Measurements from ENCODE around the gene MAP4.

- TF ChIP-seq, protein P1, sequence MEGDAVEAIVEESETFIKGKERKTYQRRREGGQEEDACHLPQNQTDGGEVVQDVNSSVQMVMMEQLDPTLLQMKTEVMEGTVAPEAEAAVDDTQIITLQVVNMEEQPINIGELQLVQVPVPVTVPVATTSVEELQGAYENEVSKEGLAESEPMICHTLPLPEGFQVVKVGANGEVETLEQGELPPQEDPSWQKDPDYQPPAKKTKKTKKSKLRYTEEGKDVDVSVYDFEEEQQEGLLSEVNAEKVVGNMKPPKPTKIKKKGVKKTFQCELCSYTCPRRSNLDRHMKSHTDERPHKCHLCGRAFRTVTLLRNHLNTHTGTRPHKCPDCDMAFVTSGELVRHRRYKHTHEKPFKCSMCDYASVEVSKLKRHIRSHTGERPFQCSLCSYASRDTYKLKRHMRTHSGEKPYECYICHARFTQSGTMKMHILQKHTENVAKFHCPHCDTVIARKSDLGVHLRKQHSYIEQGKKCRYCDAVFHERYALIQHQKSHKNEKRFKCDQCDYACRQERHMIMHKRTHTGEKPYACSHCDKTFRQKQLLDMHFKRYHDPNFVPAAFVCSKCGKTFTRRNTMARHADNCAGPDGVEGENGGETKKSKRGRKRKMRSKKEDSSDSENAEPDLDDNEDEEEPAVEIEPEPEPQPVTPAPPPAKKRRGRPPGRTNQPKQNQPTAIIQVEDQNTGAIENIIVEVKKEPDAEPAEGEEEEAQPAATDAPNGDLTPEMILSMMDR (IDR thresholded peaks at IDR 0.05; ENCODE audit: insufficient read depth, low read depth, low read length) = no peak
- no peak for TF ChIP-seq EZH2 (IDR thresholded peaks at IDR 0.05; ENCODE audit: insufficient read depth, low read length)
Observed at GRCh38 chr3:47961036-47961435, 55.2 kb downstream of the MAP4 start.

Data from astrocyte (in vitro differentiated cells and primary cell).